Adrenal gland (tissue), 12 donors: ENCODE measurements around the gene FOXO3. TPM values are rescaled to one million over a fixed set of nuclear protein-coding genes. Genes with fewer than 3 reads are reported as not detected.

ENCODE experiments used
- DNase-seq, 7 donors: peaks; one replicate each; pipeline ENCODE4 v3.0.0-alpha.2; 2019 to 2020
- H3K27ac ChIP-seq, 5 donors: fragments of 200-600 bp; sonication (generic) in 4 of 5; 1 replicate in 3 of 5; 2 replicates in 2 of 5; pipeline versions ENCODE4 v1.5.1 to v1.8.0; 2016 to 2020; ENCODE audit warnings: mild to moderate bottlenecking in 1 of 5
- H3K27me3 ChIP-seq: fragments of 200-600 bp; 2 replicates; pipeline ENCODE4 v1.8.0; 2021
- H3K36me3 ChIP-seq, 2 donors: fragments of 200-600 bp; replicated peaks in 1 of 2; 1 replicate in 1 of 2; 2 replicates in 1 of 2; pipeline versions ENCODE4 v1.5.1 to v1.8.0; 2018 to 2022
- H3K4me1 ChIP-seq, 2 donors: fragments of 200-600 bp; replicated peaks in 1 of 2; 1 replicate in 1 of 2; 2 replicates in 1 of 2; pipeline versions ENCODE4 v1.5.1 to v1.8.0; 2018 to 2021
- H3K4me3 ChIP-seq, 4 donors: fragments of 200-600 bp; sonication (generic) in 3 of 4; one replicate each; pipeline ENCODE4 v1.5.1; 2016 to 2018
- H3K9me3 ChIP-seq, 3 donors: fragments of 200-600 bp; sonication (generic) in 1 of 3; replicated peaks in 1 of 3; 1 replicate in 2 of 3; 2 replicates in 1 of 3; pipeline versions ENCODE4 v1.5.1 to v1.8.0; 2016 to 2021
- POLR2A ChIP-seq, 2 donors: fragments of 450-650 bp; IDR thresholded peaks; one replicate each; pipeline ENCODE4 v1.6.1; 2017; ENCODE audit warnings: antibody characterized with exemption in 2 of 2, mild to moderate bottlenecking in 2 of 2, moderate library complexity in 1 of 2
- WGBS, 4 donors: extraction: QIAGEN DNeasy Blood & Tissue Kit in 2 of 4; methylation state at CpG; one replicate each; pipeline versions ENCODE4 v1.1.5 to v1.1.7; 2013 to 2017; 5-methylcytosine and 5-hydroxymethylcytosine counted together
- intact Hi-C, 2 donors: fragments of 100-400 bp; cut with DNase I; formaldehyde crosslinking; loops; one replicate each; pipeline versions ENCODE4 v1.14.1 to v1.15.0; 2022 to 2023
- polyA plus RNA-seq, 3 donors: library from polyadenylated mRNA; stranded (reverse); fragments of 200-250 nt in 2 of 3; fragments of 350-450 nt in 1 of 3; fragmentation: Illumina TruSeq in 1 of 3; extraction: RNeasy Lipid Tissue Mini Kit (QIAGEN cat#74804) in 1 of 3; gene quantifications; one replicate each; pipeline ENCODE4 v1.2.3, GENCODE V29; 2013 to 2014
- total RNA-seq, 9 donors: library from RNA; depleted of rRNA in 4 of 9; stranded (reverse); fragments of >200 nt in 4 of 9; fragments of 120-200 nt in 1 of 9; fragmentation: NEBNext Ultra II Directional in 1 of 9; extraction: Animal tissue kit (Norgen Biotek cat#: 25700) in 1 of 9; gene quantifications; one replicate each; pipeline versions ENCODE4 v1.1.0 to v1.2.4, GENCODE V29; 2013 to 2023
- TF ChIP-seq, protein P1 (sequence below), 6 experiments: fragments of 450-650 bp in 4 of 6; fragments of 200-600 bp in 2 of 6; sonication (generic) in 1 of 6; IDR thresholded peaks; 1 replicate in 5 of 6; 2 replicates in 1 of 6; pipeline versions ENCODE4 v1.5.1 to v1.8.0; 2016 to 2021; ENCODE audit warnings: antibody characterized with exemption in 6 of 6, mild to moderate bottlenecking in 2 of 6, moderate library complexity in 1 of 6
- donor health status: healthy with polysubstance abuse.
- donor health status: Bipolar disorder and iron deficiency.
- donor health status: DM: yes; HTN: yes; CAD: no.
- donor health status: DM: no; HTN: no; CAD: no.
- donor health status: DM: no; HTN: no; CAD: no.
- donor health status: DM: yes; HTN: yes; CAD: no.

FOXO3 gene
- total and polyA plus RNA-seq, 12 donors: 8.3 to 38.7 (median 23.4) TPM

GRCh38 chr6:108543175-108543940 lies 17.4 kb upstream of the FOXO3 start:
- Histone ChIP-seq H3K9me3 (no peaks in the 10 kb centered on the region), H3K27me3 (no peaks in the 10 kb centered on the region), H3K4me3 (no peak overlapping the region), H3K4me1 (no peaks in the 10 kb centered on the region), H3K27ac (no peak overlapping the region), H3K36me3 (no peaks in the 10 kb centered on the region)
- DNase-seq: no peak
- 73 to 87% (median 79%) methylated on average over 7 of the region's 7 CpGs for WGBS, 4 donors
- no peak for TF ChIP-seq POLR2A (IDR thresholded peaks at IDR 0.05)
- TF ChIP-seq, protein P1, sequence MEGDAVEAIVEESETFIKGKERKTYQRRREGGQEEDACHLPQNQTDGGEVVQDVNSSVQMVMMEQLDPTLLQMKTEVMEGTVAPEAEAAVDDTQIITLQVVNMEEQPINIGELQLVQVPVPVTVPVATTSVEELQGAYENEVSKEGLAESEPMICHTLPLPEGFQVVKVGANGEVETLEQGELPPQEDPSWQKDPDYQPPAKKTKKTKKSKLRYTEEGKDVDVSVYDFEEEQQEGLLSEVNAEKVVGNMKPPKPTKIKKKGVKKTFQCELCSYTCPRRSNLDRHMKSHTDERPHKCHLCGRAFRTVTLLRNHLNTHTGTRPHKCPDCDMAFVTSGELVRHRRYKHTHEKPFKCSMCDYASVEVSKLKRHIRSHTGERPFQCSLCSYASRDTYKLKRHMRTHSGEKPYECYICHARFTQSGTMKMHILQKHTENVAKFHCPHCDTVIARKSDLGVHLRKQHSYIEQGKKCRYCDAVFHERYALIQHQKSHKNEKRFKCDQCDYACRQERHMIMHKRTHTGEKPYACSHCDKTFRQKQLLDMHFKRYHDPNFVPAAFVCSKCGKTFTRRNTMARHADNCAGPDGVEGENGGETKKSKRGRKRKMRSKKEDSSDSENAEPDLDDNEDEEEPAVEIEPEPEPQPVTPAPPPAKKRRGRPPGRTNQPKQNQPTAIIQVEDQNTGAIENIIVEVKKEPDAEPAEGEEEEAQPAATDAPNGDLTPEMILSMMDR (IDR thresholded peaks at IDR 0.05): no peak
- intact Hi-C loops: loop anchor here (2.0 to 10.0 kb wide), 4 partner anchors 241 to 531 kb away; no protein-coding TSS in a partner anchor

- intact Hi-C loops: loop anchor here (5.0 to 10.0 kb wide), 5 partner anchors 240 to 530 kb away; no protein-coding TSS in a partner anchor
- 46 to 59% (median 56%) methylated on average over 3 of the region's 3 CpGs for whole genome bisulfite sequencing, 4 donors
- no peaks in the 10 kb centered on the region for H3K36me3 ChIP-seq
- no peak overlapping the region for H3K27ac ChIP-seq
- no peak overlapping the region for H3K4me3 ChIP-seq
- no peaks in the 10 kb centered on the region for H3K4me1 ChIP-seq
- no peaks in the 10 kb centered on the region for H3K9me3 ChIP-seq
- no peak for TF ChIP-seq POLR2A (IDR thresholded peaks at IDR 0.05)
- TF ChIP-seq, protein P1 (IDR thresholded peaks at IDR 0.05): no peak
- DNase-seq: peak in 2 of 7 donors; percentile 31 to 40
- H3K27me3 ChIP-seq: no peaks in the 10 kb centered on the region
These were observed 16.1 kb upstream of the FOXO3 start for GRCh38 chr6:108544606-108545005.

DNA sequence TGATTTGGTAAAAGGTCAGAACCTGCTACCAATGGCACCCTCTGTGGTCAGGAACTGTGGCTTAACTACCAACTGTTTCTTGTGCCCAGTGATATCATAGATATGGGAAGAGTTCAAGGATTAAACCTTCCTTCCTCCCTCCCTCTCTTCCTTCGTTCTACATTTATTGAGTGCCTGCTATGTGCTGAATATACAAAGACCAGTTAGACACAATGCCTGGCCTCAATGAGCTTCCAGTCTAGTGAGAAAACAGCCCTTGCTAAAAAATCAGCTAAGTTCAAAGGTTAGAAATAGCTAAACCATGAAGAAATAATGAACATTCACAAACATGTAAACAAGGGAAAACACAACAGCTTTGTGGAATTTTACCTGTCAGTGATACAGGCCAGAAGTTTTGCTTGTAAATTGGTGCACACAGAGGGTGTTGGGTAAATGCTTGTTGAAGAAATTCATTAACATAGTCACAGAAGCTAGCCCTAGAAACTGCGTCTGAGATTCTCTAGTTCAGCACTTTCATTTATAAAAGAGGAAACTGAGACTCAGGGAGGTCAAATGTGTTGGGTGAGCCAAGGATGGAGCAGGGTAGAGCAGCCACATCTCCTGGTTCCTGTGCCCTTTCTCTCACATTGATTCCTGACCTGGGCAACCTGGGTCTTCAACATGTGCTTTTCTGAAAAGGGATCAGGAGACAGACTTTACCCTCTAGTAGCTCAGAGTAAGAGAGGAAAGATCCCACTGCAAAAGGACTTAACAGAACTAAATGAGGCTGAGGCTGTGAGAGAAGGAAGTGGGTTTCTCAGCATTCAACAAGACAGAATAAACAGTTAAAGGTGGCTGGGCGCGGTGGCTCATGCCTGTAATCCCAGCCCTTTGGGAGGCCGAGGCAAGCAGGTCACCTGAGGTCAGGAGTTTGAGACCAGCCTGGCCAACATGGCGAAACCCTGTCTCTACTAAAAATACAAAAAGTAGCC lies 14.4 kb upstream of the FOXO3 start:
- WGBS, 4 donors: 64 to 82% (median 76%) methylated on average over 6 of the region's 6 CpGs
- intact Hi-C loops: loop anchor here in 1 of 2 donors (5.0 to 10.0 kb wide), 4 partner anchors 238 to 528 kb away; no protein-coding TSS in a partner anchor
- Histone ChIP-seq H3K4me1 (no peaks in the 10 kb centered on the region), H3K27ac (no peak overlapping the region), H3K36me3 (no peaks in the 10 kb centered on the region), H3K9me3 (no peaks in the 10 kb centered on the region), H3K27me3 (no peaks in the 10 kb centered on the region), H3K4me3 (no peak overlapping the region)
- no peak for DNase-seq
- no peak for TF ChIP-seq POLR2A (IDR thresholded peaks at IDR 0.05)
- TF ChIP-seq, protein P1 (IDR thresholded peaks at IDR 0.05): no peak

GRCh38 chr6:108549241-108549640 lies 11.5 kb upstream of the FOXO3 start:
- H3K27me3 ChIP-seq: no peaks in the 10 kb centered on the region
- no peak overlapping the region for H3K4me3 ChIP-seq
- TF ChIP-seq, protein P1 (IDR thresholded peaks at IDR 0.05): no peak
- TF ChIP-seq POLR2A (IDR thresholded peaks at IDR 0.05): no peak
- intact Hi-C loops: loop anchor here in 1 of 2 donors (5.0 to 10.0 kb wide), 4 partner anchors 236 to 526 kb away; no protein-coding TSS in a partner anchor
- 90 to 100% (median 92%) methylated on average over 1 of the region's 1 CpG for WGBS, 4 donors
- H3K36me3 ChIP-seq: no peaks in the 10 kb centered on the region
- H3K4me1 ChIP-seq: no peaks in the 10 kb centered on the region
- no peak for DNase-seq
- no peaks in the 10 kb centered on the region for H3K9me3 ChIP-seq
- no peak overlapping the region for H3K27ac ChIP-seq
